ENCODE measurements around the gene IP6K1.

The IP6K1 gene

DNA sequence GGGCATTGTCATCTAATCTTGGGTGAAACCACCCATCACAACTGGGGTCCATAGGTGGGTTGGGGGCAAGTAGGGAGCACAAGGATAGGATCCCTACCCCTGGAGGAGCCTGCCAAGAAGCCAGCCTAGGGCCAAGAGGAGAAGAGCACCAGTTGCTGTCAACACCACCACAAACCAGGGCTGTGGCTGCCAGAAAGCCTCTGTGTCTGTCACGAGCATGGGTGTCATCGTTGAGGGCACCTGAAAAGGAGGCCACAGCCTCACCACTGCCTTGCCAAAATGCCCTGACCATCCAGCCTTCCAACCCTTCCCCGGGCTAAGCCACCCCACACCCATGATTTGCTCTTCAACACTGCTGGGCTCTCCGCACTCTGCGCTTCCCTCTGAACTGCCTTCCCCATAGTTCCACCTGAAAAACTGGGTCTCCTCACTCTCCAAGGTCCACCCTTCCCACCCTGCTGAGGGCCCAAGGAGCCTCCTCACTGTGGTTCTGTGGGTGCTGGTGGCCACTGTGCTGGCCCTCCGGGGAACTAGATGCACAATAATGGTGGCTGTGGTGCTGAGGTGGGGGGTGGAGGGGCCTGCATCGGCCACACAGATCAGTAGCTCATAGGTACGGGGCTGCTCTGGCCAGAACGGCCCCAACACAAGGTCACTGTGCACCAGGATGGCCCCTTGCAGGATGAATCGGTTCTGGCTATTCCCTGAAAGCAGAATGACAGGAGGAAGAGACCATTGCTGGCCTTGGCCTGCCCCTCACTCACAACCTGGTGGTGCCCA, 6.2 kb upstream of the IP6K1 start:
- no peak for DNase-seq (ENCODE audit: low read depth)
- no peak overlapping the region for H3K4me3 ChIP-seq (ENCODE audit: low read length)
- TF ChIP-seq, protein P1, sequence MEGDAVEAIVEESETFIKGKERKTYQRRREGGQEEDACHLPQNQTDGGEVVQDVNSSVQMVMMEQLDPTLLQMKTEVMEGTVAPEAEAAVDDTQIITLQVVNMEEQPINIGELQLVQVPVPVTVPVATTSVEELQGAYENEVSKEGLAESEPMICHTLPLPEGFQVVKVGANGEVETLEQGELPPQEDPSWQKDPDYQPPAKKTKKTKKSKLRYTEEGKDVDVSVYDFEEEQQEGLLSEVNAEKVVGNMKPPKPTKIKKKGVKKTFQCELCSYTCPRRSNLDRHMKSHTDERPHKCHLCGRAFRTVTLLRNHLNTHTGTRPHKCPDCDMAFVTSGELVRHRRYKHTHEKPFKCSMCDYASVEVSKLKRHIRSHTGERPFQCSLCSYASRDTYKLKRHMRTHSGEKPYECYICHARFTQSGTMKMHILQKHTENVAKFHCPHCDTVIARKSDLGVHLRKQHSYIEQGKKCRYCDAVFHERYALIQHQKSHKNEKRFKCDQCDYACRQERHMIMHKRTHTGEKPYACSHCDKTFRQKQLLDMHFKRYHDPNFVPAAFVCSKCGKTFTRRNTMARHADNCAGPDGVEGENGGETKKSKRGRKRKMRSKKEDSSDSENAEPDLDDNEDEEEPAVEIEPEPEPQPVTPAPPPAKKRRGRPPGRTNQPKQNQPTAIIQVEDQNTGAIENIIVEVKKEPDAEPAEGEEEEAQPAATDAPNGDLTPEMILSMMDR (conservative IDR thresholded peaks at IDR 0.05; ENCODE audit: low read length) = no peak

DNA sequence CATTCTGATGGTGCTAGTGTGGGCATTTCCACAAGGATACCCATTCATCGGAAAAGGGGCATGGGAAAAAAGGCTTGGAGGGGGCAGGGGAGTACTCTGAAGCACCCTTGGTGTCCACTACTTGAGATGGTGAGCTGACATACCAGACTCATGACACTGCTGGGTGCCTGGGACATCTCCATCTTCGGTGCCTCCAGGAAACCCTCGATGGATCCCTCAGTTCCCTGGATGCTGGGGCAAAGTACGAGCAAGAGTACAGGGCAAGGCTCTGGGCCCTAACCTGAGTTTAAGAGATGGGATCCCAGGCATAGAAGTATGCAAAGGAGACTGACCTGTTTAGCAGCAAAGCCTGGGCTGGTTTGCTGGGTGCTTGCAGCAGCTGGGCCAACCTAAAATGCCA, 5.2 kb upstream of the IP6K1 start:
- no peak overlapping the region for H3K4me3 ChIP-seq (ENCODE audit: low read length)
- no peak for DNase-seq (ENCODE audit: low read depth)
- TF ChIP-seq, protein P1 (conservative IDR thresholded peaks at IDR 0.05; ENCODE audit: low read length) = no peak

GRCh38 chr3:49790626-49791411, 4.5 kb upstream of the IP6K1 start:
- TF ChIP-seq, protein P1 (conservative IDR thresholded peaks at IDR 0.05; ENCODE audit: low read length) = no peak
- no peak for DNase-seq (ENCODE audit: low read depth)

GRCh38 chr3:49788056-49788455, 1.7 kb upstream of the IP6K1 start:
- TF ChIP-seq, protein P1 (conservative IDR thresholded peaks at IDR 0.05; ENCODE audit: low read length) = no peak
- no peak for DNase-seq (ENCODE audit: low read depth)
- no peak overlapping the region for H3K4me3 ChIP-seq (ENCODE audit: low read length)

More at GRCh38 chr3:49790626-49791411, 4.5 kb upstream of the IP6K1 start:
- H3K4me3 ChIP-seq (ENCODE audit: low read length) = no peak overlapping the region

DNA sequence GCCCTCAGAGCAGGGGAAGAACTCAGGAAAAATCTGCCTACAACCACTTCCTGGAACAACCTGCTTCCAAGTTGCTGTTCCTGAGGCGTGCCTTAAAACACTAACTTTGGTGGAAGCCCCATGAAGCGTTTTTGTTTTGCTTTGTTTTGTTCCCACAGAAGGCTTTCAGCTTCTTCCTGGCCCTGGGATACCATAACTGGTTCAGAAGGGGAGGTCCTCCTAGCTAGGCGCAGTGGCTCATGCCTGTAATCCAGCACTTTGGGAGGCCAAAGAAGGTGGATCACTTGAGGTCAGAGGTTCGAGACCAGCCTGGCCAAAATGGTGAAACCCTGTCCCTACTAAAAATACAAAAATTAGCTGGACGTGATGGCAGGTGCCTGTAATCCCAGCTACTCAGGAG, 1.2 kb upstream of the IP6K1 start:
- no peak overlapping the region for H3K4me3 ChIP-seq (ENCODE audit: low read length)
- DNase-seq (ENCODE audit: low read depth) = no peak
- TF ChIP-seq, protein P1 (conservative IDR thresholded peaks at IDR 0.05; ENCODE audit: low read length) = no peak

GRCh38 chr3:49787182-49787464, 781 bp upstream of the IP6K1 start:
- no peak for DNase-seq (ENCODE audit: low read depth)
- H3K4me3 ChIP-seq (ENCODE audit: low read length) = peak overlapping the region; percentile 62
- TF ChIP-seq, protein P1 (conservative IDR thresholded peaks at IDR 0.05; ENCODE audit: low read length) = no peak

All from AG10803 (cell line).